Loucy (cell line): ENCODE results near the gene MLLT10.

Experiments
- H2AFZ ChIP-seq: fragments of 200-600 bp; sonication (generic); 2 replicates; pipeline ENCODE4 v1.6.0; 2016; ENCODE audit warnings: antibody characterized with exemption, mild to moderate bottlenecking, low read length, moderate library complexity
- H3F3A ChIP-seq: fragments of 200-600 bp; 2 replicates; pipeline ENCODE4 v1.6.0; 2016; ENCODE audit warnings: antibody characterized with exemption, low read depth, mild to moderate bottlenecking
- H3K27me3 ChIP-seq: fragments of 200-600 bp; sonication (generic); 2 replicates; pipeline ENCODE4 v1.6.1; 2014; ENCODE audit warnings: low read length, mild to moderate bottlenecking; ENCODE audit not compliant: insufficient read depth, poor library complexity, severe bottlenecking
- H3K36me3 ChIP-seq: fragments of 200-600 bp; sonication (generic); 2 replicates; pipeline ENCODE4 v1.6.1; 2016; ENCODE audit warnings: low read length; ENCODE audit not compliant: insufficient read depth
- H3K4me1 ChIP-seq: fragments of 200-600 bp; sonication (generic); 2 replicates; pipeline ENCODE4 v1.5.1; 2014; ENCODE audit warnings: low read length, mild to moderate bottlenecking; ENCODE audit not compliant: insufficient read depth, poor library complexity, severe bottlenecking
- H3K4me2 ChIP-seq: fragments of 200-600 bp; sonication (generic); 2 replicates; pipeline ENCODE4 v1.6.0; 2014; ENCODE audit warnings: antibody characterized with exemption, low read length, low read depth, mild to moderate bottlenecking; ENCODE audit not compliant: poor library complexity, severe bottlenecking
- H3K4me3 ChIP-seq: fragments of 200-600 bp; sonication (generic); 2 replicates; pipeline ENCODE4 v1.5.1; 2014; ENCODE audit warnings: low read length, mild to moderate bottlenecking, mixed read lengths; ENCODE audit not compliant: poor library complexity, severe bottlenecking
- H3K79me2 ChIP-seq: fragments of 200-600 bp; sonication (generic); 2 replicates; pipeline ENCODE4 v1.6.1; 2014; ENCODE audit warnings: low read length; ENCODE audit not compliant: insufficient read depth
- H3K9ac ChIP-seq: fragments of 200-600 bp; sonication (generic); 2 replicates; pipeline ENCODE4 v1.6.0; 2014; ENCODE audit warnings: mild to moderate bottlenecking, low read depth, low read length, moderate library complexity; ENCODE audit not compliant: poor library complexity, severe bottlenecking
- H3K9me2 ChIP-seq: fragments of 200-600 bp; sonication (generic); replicated peaks from 2 replicates; pipeline ENCODE4 v1.6.1; 2016; ENCODE audit warnings: low read depth, low read length, mixed read lengths
- H3K9me3 ChIP-seq: fragments of 200-600 bp; sonication (generic); 2 replicates; pipeline ENCODE4 v1.6.1; 2014; ENCODE audit warnings: mild to moderate bottlenecking, antibody characterized with exemption, low read length, low read depth; ENCODE audit not compliant: insufficient read depth
- H4K20me1 ChIP-seq: fragments of 200-600 bp; sonication (generic); 2 replicates; pipeline ENCODE4 v1.6.0; 2014; ENCODE audit warnings: antibody characterized with exemption, low read length, mild to moderate bottlenecking; ENCODE audit not compliant: insufficient read depth, poor library complexity, severe bottlenecking
- CTCF ChIP-seq: fragments of 200-600 bp; sonication (generic); conservative IDR thresholded peaks from 2 replicates; pipeline ENCODE4 v1.5.1; 2014; ENCODE audit warnings: mild to moderate bottlenecking, antibody characterized with exemption, low read length
- EZH2phosphoT487 ChIP-seq: fragments of 200-600 bp; IDR thresholded peaks from 2 replicates; pipeline ENCODE4 v1.6.1; 2018; ENCODE audit warnings: antibody characterized with exemption, mild to moderate bottlenecking, moderate library complexity, borderline replicate concordance

MLLT10 gene

GRCh38 chr10:21505711-21506278 lies 28.2 kb upstream of the MLLT10 start:
- H3F3A ChIP-seq, result no peaks in the 10 kb centered on the region
- H3K79me2 ChIP-seq, result no peaks in the 10 kb centered on the region
- peak overlapping the region; percentile 30 for H3K4me2 ChIP-seq
- TF ChIP-seq CTCF (no peak), EZH2phosphoT487 (no peak)
- H3K9me3 ChIP-seq, result no peaks in the 10 kb centered on the region
- no peaks in the 10 kb centered on the region for H3K9me2 ChIP-seq
- H2AFZ ChIP-seq, result 0 out of 2 replicates have a peak overlapping the region, but pooled peaks have one; percentile 48
- H3K4me1 ChIP-seq, result peaks cover 8% of the 10 kb centered on the region
- no peak overlapping the region for H3K9ac ChIP-seq
- H3K27me3 ChIP-seq, result no peaks in the 10 kb centered on the region
- H4K20me1 ChIP-seq, result no peaks in the 10 kb centered on the region
- H3K36me3 ChIP-seq, result no peaks in the 10 kb centered on the region
- no peak overlapping the region for H3K4me3 ChIP-seq

- H3K4me1 ChIP-seq, result peaks cover 8% of the 10 kb centered on the region
- H3K79me2 ChIP-seq, result no peaks in the 10 kb centered on the region
- H4K20me1 ChIP-seq, result no peaks in the 10 kb centered on the region
- no peaks in the 10 kb centered on the region for H3K27me3 ChIP-seq
- H3K9me2 ChIP-seq, result no peaks in the 10 kb centered on the region
- no peak overlapping the region for H3K9ac ChIP-seq
- TF ChIP-seq CTCF, result no peak
- TF ChIP-seq EZH2phosphoT487, result no peak
- no peaks in the 10 kb centered on the region for H3K9me3 ChIP-seq
- peak overlapping the region; percentile 30 for H3K4me2 ChIP-seq
- H2AFZ ChIP-seq, result peak overlapping the region; percentile 48; the same call in 1 of the 2 replicates
- H3F3A ChIP-seq, result no peaks in the 10 kb centered on the region
- H3K4me3 ChIP-seq, result no peak overlapping the region
- H3K36me3 ChIP-seq, result no peaks in the 10 kb centered on the region
These were observed 27.7 kb upstream of the MLLT10 start for GRCh38 chr10:21506351-21506750.

- Histone ChIP-seq H3K9me3 (no peaks in the 10 kb centered on the region), H3F3A (no peaks in the 10 kb centered on the region), H2AFZ (no peak overlapping the region), H3K9ac (no peak overlapping the region), H3K36me3 (no peaks in the 10 kb centered on the region), H3K4me3 (no peak overlapping the region), H3K79me2 (no peaks in the 10 kb centered on the region), H3K9me2 (no peaks in the 10 kb centered on the region), H3K4me1 (peaks cover 8% of the 10 kb centered on the region), H3K4me2 (no peak overlapping the region), H3K27me3 (no peaks in the 10 kb centered on the region), H4K20me1 (no peaks in the 10 kb centered on the region)
- TF ChIP-seq EZH2phosphoT487, result no peak
- TF ChIP-seq CTCF, result no peak
These were observed 26.9 kb upstream of the MLLT10 start for GRCh38 chr10:21507150-21507549.
